HG02588 (cell line): ENCODE measurements around the gene MPPE1.

Experiments used
- ATAC-seq: cut with Tn5 transposase; IDR thresholded peaks from one replicate; pipeline ENCODE4 v1.9.1; 2021; ENCODE audit warnings: mild to moderate bottlenecking, moderate library complexity; ENCODE audit not compliant: unreplicated experiment

Gene MPPE1

DNA sequence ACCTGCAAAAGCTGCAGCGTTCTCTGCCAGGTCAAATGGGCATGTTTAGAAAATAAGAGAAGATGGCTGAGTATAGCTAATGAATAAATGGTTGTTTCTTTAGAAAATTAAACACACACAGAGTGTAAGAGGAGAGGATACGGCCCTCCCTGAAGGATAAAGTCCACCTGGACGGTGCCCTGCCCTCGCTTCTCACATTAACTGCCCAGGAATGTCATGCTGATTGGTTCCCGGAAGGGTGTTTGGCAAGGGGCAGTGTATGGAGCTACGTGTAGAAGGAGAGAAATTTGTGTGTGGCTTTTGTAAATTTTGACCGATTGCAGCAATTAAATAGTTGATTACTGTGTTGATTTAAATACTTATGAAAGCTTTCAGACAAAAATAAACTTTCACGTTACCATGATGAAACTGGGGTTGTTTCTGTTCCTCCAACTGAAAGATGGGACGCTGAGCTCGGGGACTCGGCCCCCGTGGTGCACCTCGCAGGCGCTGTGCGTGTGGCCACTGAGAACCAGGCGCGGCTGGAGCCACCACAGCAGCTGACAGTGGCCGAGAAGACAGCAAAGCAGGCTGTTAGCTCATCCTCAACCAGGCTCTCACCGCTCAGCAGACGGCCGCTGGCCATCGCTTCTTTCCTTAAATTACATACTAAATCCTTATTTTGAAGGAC, 22.7 kb downstream of the MPPE1 start:
- ATAC-seq: no peak

DNA sequence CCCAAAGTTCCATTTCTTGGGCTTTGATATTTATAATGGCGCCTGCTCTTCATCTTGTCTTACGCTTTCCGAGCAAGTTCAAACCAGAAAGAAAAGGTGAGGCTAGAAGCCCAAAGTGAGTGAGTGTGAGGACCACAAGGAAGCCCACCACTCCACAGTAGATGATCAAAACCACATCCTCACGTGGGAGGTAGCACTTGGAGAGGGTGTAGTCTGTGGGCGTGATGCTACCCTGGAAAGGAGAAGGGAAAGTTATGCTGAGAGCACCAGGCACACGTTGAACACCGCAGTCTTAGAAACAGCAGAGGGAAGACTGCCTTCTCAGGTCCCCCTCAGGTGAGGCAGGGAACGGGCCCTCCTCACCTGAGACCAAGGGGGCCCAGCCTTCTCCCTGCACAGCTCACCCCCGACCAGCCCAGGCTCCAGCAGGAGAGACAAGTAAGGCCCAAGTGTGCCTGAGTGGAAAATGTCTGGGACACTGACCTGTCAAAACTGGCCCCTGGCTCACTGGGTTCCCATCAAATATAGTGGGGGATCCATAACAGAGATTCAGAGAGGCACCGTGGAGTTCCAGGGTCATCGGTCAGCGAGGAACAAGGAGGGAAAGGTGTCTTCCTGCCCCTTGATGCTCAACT, 23.6 kb downstream of the MPPE1 start:
- no peak for ATAC-seq

DNA sequence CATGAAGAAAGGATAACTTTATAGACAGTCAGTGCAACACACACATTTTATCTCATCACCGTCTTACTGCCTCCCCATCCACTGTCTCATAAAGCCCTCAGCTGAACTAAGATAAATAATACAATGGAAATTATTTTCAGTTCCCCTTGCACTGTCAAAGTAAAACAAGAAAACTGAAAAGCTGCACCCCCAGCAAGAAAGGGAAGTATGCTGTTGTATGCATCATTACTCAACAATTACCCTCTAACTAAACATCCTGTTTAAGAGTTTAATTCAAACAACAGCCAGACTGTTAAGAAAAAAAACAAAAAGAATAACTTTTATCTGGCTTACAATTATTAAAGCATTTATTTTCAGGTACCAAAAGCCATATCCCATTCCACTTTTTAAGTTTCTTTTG, 25.0 kb downstream of the MPPE1 start:
- ATAC-seq: no peak

- no peak for ATAC-seq
These were observed 25.5 kb downstream of the MPPE1 start for GRCh38 chr18:11882636-11883035.

DNA sequence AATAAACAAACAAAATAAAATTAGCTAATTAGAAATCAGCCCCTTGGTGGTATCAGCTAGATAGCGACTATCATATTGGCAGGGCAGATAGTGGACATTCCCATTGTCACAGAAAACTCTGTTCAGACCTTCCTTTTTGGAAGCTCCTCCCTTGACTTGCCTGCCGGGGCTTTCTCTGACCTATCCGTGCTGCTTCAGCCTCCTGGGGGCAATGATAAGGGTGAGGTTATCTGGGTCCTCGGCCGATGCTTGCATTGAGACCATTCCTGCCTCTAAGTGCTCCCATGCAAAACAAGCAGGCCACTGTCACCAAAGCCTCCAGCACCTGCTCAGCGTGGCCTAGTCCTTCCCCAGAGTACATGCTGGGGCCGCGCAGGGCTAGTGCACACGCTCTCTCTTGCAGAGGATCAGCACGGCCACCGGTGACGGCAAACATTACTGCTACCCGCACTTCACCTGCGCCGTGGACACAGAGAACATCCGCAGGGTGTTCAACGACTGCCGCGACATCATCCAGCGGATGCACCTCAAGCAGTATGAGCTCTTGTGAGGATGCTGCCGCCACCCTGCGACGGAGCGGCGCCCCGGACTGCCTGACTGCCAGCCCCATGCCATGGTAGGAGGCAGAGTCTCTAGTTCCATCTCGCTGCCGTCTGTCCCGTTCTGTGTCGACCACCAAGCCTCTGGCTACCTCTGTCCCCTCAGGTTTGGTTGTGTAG, 27.4 kb downstream of the MPPE1 start:
- ATAC-seq: no peak

DNA sequence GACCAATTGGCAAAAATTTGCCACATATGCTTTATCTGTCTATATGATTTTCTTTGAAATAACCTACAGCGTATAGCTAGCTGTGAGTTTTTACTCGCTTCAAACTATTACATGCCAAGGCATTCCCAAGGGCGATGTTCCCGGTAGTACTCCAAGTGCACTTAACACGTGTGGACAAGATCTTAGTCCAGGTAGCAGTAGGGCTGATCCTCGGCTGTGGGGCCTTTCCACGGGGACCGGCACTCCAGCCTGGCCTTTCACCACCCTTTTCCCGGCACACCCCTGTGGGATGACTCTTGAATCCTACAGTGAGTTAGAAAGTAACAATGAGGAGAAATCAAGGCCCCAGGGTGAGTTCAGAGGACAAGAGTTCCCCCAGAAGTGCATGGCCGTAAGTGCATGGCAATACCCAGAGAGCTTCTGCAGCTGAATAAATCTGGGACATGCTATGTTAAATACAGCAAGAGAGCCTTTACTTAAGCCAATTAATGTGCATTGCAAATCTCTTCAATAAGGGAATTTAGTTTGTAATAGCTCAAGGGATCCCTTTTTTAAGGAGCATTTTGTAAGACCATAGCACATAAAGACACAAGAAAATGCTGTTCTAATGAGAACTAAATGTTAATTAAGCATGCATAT, 30.5 kb downstream of the MPPE1 start:
- no peak for ATAC-seq

DNA sequence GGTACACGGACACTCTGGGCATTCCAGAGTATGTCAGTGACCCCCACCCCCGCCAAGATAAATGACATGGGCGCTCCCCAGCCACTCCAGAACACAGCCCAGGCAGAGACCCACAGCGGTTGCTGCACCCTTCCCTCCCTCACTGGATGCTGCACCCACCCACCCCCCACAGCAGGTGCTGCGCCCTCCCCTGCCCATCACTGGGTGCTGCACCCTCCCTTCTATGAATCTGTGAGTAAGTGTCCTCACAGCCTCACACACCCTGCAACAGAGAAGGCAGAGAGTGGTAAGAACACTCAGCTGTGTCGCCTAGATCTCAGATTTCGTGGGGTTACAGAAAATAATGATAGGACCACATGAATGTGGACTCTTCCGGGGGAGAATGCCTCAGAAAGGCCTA, 33.4 kb downstream of the MPPE1 start:
- ATAC-seq: no peak

- ATAC-seq: no peak
These were observed 34.3 kb downstream of the MPPE1 start for GRCh38 chr18:11873670-11874340.

- ATAC-seq: no peak
These were observed 35.5 kb downstream of the MPPE1 start for GRCh38 chr18:11872479-11873136.

- ATAC-seq: no peak
These were observed 36.6 kb downstream of the MPPE1 start for GRCh38 chr18:11871501-11871900.

- ATAC-seq: no peak
These were observed 39.9 kb downstream of the MPPE1 start for GRCh38 chr18:11868230-11868629.

- no peak for ATAC-seq
These were observed 41.4 kb downstream of the MPPE1 start for GRCh38 chr18:11866764-11867163.

GRCh38 chr18:11866329-11866728, 41.8 kb downstream of the MPPE1 start:
- ATAC-seq: no peak

DNA sequence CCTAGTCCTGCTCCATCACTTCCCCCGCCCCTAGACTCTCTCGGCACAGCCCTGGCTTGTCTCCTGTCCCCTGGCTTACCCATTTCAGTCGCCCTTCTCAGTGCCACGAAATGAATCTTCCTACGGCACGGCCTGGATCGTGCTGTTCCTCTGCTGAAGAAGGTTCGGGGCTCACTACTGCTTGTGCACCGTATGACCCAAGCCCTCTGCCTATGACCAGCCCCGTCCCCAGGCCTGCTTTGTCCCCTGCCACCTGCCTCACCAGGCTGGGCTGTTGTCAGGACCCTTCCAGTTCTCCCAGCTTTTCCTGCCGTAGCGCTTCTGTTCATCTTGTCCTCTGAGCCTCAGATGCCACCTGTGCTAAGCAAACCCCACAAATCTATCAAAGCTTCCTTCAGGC, 43.0 kb downstream of the MPPE1 start:
- no peak for ATAC-seq

DNA sequence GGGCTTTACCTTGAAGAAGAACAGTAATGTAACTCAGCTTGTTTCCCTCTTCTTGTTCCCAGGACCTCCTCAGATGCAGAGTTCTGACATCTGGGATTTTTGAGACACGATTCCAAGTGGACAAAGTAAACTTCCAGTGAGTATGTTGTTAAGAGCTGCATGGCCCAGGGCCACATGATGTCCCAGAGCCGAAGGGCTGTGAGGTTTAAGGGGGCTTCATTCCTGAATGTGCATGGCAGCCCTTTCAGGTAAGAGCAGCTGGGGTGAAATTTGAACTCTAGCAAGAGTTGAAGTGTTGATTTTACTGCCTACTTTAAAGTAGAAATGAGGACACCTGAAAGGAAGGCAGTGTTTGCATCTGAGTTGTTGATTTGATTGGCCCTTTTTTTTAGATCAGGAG, 43.6 kb downstream of the MPPE1 start:
- ATAC-seq: no peak

DNA sequence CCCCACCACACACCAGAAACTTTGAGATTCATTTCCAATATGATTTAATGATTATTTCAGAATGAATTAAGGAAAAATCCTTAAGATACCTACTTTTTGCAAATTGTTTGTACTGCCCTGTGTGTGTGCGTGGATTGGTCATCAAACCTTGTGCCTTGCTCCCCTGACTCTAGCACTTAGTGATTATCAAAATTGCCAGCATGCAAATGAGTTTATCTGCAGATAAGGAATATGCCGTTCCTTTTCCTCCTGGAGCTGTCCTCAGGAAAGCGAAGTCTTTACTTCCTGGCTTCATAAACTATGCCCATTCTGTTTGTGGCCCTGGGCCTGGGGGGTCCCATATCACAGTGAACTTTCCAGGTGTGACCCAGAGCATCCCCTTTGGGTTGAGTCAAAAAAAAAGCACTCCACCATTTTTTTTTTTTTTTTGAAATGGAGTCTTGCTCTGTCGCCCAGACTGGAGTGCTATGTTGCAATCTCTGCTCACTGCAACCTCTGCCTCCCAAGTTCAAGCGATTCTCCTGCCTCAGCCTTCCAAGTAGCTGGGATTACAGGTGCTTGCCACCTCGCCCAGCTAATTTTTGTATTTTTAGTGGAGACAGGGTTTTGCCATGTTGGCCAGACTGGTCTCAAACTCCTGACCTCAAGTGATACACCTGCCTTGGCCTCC, 45.5 kb downstream of the MPPE1 start:
- no peak for ATAC-seq

DNA sequence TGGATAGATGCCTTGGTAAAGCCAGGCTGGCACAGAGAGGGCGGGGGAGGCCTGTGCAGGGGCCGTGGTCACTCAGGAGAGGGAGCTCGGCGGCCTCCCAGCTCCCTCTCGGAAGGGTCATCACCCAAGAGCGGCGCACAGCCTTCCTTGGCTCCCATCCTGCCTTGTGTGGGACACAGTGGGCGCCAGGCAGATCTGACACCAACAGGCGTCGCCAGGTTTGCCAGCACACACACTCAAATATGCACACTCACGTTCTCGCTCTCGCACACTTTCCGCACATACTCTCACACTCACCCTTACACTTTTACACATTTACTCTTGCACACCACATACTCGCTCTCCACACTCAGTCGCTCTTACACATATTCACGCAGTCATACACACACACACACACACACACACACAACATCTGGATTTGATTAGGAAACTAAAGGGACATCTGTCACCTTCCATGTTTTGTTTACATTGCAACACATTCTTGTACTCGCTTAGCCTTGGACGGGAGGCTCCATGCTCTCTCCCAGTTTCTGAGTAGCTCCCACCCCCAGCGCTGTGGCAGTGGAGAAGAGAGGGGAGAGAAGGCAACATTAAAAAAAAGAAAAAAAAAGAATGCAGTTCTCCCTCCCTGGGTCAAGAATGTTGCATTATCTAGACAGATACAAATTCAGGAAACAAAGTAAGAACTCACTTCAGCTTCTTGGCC, 46.4 kb downstream of the MPPE1 start:
- no peak for ATAC-seq

DNA sequence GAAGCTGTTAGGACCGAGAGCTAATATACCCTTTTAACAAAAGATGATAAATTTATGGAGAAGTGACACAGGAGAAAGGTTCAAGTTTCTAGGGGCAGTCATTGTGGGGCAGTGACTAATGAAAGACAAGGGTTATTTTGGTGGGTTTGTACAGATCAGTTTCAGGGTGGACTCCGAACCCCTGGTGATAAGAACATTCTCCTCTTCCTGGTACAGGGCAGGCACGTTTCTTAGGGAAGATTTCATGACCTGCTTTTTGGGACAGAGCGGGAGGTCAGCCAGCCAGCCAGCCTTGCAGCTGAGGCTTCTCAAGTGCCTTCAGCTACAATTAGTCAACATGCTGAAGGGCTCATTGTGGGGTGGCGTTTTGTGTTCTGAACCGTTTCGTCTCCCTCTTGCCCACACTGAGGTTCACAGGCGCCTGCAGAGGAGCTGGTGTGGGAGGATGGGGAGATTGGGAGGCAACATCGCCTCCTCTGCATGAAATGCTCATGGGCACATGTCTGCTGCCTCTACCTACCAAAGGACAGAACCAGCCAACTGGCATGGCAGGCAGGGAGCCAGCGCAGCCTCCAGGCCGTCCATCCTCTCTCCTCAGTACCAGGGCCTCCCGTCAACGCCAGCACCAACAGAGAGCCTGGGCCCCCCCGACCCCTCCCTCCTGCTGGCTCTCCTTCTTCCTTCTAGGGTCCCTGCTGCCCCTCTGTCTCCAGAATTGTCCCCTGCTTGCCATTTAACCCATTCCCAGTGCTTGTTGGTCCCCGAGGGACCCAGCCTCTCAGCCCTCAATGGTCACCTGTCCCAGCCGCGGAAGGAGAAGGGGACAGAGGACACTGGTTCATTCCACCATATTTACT, 47.3 kb downstream of the MPPE1 start:
- no peak for ATAC-seq
